Measurements from ENCODE around the gene ENTHD1.
"Not testable (repeated sequence)": the region's sequence is repeated elsewhere in the genome, so short reads cannot be mapped to it uniquely, and the experiment has no call there.

ENTHD1 gene

GRCh38 chr22:39856588-39856987, 37.0 kb downstream of the ENTHD1 start:
- no peak for DNase-seq (ENCODE audit: extremely low spot score)
- no peak for TF ChIP-seq ELF4 (IDR thresholded peaks at IDR 0.05)
- TF ChIP-seq TARDBP (IDR thresholded peaks at IDR 0.05): no peak
- TF ChIP-seq LEF1 (IDR thresholded peaks at IDR 0.05; ENCODE audit: borderline replicate concordance): no peak
- TF ChIP-seq ZNF384 (IDR thresholded peaks at IDR 0.05): no peak
- TF ChIP-seq ARNT (IDR thresholded peaks at IDR 0.05): no peak
- TF ChIP-seq FOXA1 (IDR thresholded peaks at IDR 0.05): no peak
- TF ChIP-seq, protein P1, sequence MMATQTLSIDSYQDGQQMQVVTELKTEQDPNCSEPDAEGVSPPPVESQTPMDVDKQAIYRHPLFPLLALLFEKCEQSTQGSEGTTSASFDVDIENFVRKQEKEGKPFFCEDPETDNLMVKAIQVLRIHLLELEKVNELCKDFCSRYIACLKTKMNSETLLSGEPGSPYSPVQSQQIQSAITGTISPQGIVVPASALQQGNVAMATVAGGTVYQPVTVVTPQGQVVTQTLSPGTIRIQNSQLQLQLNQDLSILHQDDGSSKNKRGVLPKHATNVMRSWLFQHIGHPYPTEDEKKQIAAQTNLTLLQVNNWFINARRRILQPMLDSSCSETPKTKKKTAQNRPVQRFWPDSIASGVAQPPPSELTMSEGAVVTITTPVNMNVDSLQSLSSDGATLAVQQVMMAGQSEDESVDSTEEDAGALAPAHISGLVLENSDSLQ (IDR thresholded peaks at IDR 0.05): no peak
- TF ChIP-seq L3MBTL2 (conservative IDR thresholded peaks at IDR 0.05): no peak
- TF ChIP-seq SP1 (IDR thresholded peaks at IDR 0.05): no peak
- no peak for TF ChIP-seq FOXM1 (IDR thresholded peaks at IDR 0.05; ENCODE audit: borderline replicate concordance)
- TF ChIP-seq FOXK2 (IDR thresholded peaks at IDR 0.05): no peak
- TF ChIP-seq HDGF (IDR thresholded peaks at IDR 0.05; ENCODE audit: borderline replicate concordance): no peak
- no peak for TF ChIP-seq BHLHE40 (IDR thresholded peaks at IDR 0.05; ENCODE audit: borderline replicate concordance)
- no peak for TF ChIP-seq NFRKB (IDR thresholded peaks at IDR 0.05)
- TF ChIP-seq SUZ12 (IDR thresholded peaks at IDR 0.05): no peak
- TF ChIP-seq CTBP1 (IDR thresholded peaks at IDR 0.05; ENCODE audit: borderline replicate concordance): no peak
- ChIA-PET POLR2A (no interaction called here), CTCF (no interaction called here)

DNA sequence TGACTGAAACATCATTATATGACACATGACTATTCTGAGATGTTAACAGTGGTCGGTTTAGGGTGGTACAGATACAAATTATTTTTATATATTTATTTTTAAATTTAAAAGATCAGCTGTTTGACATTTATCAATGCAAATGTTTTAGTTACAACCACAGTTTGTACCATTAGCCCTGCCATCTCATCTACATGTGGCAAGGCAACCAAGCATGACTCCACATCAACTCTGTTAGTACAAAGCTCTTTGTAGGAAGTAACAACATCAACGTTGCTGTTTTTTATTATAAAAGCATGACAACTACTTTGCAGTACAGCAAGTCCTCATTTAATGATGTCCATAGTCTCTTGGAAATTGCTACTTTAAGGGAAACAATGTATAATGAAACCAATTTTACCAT, 40.8 kb downstream of the ENTHD1 start:
- no peak for TF ChIP-seq FOXM1 (IDR thresholded peaks at IDR 0.05; ENCODE audit: borderline replicate concordance)
- no peak for TF ChIP-seq SP1 (IDR thresholded peaks at IDR 0.05)
- TF ChIP-seq BHLHE40 (IDR thresholded peaks at IDR 0.05; ENCODE audit: borderline replicate concordance): no peak
- TF ChIP-seq, protein P1 (IDR thresholded peaks at IDR 0.05): no peak
- TF ChIP-seq SUZ12 (IDR thresholded peaks at IDR 0.05): no peak
- TF ChIP-seq ELF4 (IDR thresholded peaks at IDR 0.05): no peak
- no peak for TF ChIP-seq L3MBTL2 (conservative IDR thresholded peaks at IDR 0.05)
- no peak for TF ChIP-seq NFRKB (IDR thresholded peaks at IDR 0.05)
- TF ChIP-seq CTBP1 (IDR thresholded peaks at IDR 0.05; ENCODE audit: borderline replicate concordance): no peak
- TF ChIP-seq FOXA1 (IDR thresholded peaks at IDR 0.05): no peak
- no peak for TF ChIP-seq TARDBP (IDR thresholded peaks at IDR 0.05)
- no peak for TF ChIP-seq HDGF (IDR thresholded peaks at IDR 0.05; ENCODE audit: borderline replicate concordance)
- no peak for TF ChIP-seq ARNT (IDR thresholded peaks at IDR 0.05)
- TF ChIP-seq FOXK2 (IDR thresholded peaks at IDR 0.05): no peak
- TF ChIP-seq ZNF384 (IDR thresholded peaks at IDR 0.05): no peak
- no peak for TF ChIP-seq LEF1 (IDR thresholded peaks at IDR 0.05; ENCODE audit: borderline replicate concordance)
- POLR2A ChIA-PET: no interaction called here
- CTCF ChIA-PET: no interaction called here
- no peak for DNase-seq (ENCODE audit: extremely low spot score)

DNA sequence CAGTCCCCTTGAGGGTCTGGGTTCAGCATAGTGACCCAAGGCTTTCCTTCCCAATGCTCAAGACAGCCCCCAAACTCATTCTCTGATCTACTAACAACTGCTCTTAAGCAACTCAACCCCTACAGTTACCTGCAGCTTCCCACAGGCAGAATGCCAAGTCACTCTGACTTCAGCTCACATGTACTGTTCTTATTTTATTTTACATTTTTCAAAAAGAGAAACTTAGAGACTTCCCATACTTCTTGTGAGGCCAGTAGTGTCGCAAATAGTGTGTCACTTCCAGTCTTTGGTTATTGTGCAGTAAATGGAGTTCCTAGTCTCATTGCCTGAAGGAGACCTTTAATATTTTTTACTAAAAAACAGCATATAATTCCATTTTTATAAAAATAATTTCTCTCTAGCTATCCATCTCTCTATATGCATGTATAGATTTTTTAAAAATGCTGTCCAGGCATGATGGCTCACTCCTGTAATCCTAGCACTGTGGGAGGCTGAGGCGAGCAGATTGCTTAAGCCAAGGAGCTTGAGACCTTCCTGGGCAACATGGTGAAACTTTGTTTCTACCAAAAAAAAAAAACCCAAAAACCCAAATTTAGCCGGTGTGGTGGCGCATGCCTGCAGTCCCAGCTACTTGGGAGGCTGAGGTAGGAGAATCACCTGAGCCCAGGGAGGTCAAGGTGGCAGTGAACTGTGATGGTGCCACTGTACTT, 41.8 kb downstream of the ENTHD1 start:
- ChIA-PET POLR2A (no interaction called here), CTCF (interaction anchor here (0.6 kb wide), 1 partner anchor 11 kb away, joined by 3 read pairs; no protein-coding TSS in a partner anchor)
- TF ChIP-seq ZNF384 (IDR thresholded peaks at IDR 0.05): no peak
- TF ChIP-seq LEF1 (IDR thresholded peaks at IDR 0.05; ENCODE audit: borderline replicate concordance): no peak
- TF ChIP-seq NFRKB (IDR thresholded peaks at IDR 0.05): no peak
- no peak for TF ChIP-seq FOXA1 (IDR thresholded peaks at IDR 0.05)
- TF ChIP-seq SUZ12 (IDR thresholded peaks at IDR 0.05): no peak
- TF ChIP-seq CTBP1 (IDR thresholded peaks at IDR 0.05; ENCODE audit: borderline replicate concordance): no peak
- no peak for TF ChIP-seq ARNT (IDR thresholded peaks at IDR 0.05)
- no peak for TF ChIP-seq SP1 (IDR thresholded peaks at IDR 0.05)
- no peak for TF ChIP-seq ELF4 (IDR thresholded peaks at IDR 0.05)
- TF ChIP-seq HDGF (IDR thresholded peaks at IDR 0.05; ENCODE audit: borderline replicate concordance): no peak
- TF ChIP-seq FOXK2 (IDR thresholded peaks at IDR 0.05): no peak
- TF ChIP-seq BHLHE40 (IDR thresholded peaks at IDR 0.05; ENCODE audit: borderline replicate concordance): no peak
- TF ChIP-seq, protein P1 (IDR thresholded peaks at IDR 0.05): no peak
- TF ChIP-seq FOXM1 (IDR thresholded peaks at IDR 0.05; ENCODE audit: borderline replicate concordance): no peak
- TF ChIP-seq TARDBP (IDR thresholded peaks at IDR 0.05): no peak
- no peak for TF ChIP-seq L3MBTL2 (conservative IDR thresholded peaks at IDR 0.05)
- DNase-seq (ENCODE audit: extremely low spot score): no peak

- ChIA-PET CTCF (interaction anchor here (0.7 kb wide), 1 partner anchor 101 kb away, joined by 7 read pairs; no protein-coding TSS in a partner anchor), POLR2A (no interaction called here)
- TF ChIP-seq, protein P1 (IDR thresholded peaks at IDR 0.05): no peak
- TF ChIP-seq SP1 (IDR thresholded peaks at IDR 0.05) (no peak), CTBP1 (IDR thresholded peaks at IDR 0.05; ENCODE audit: borderline replicate concordance) (no peak), BHLHE40 (IDR thresholded peaks at IDR 0.05; ENCODE audit: borderline replicate concordance) (no peak), ARNT (IDR thresholded peaks at IDR 0.05) (no peak), NFRKB (IDR thresholded peaks at IDR 0.05) (no peak), FOXA1 (IDR thresholded peaks at IDR 0.05) (no peak), FOXM1 (IDR thresholded peaks at IDR 0.05; ENCODE audit: borderline replicate concordance) (no peak), ZNF384 (IDR thresholded peaks at IDR 0.05) (no peak)
Observed at GRCh38 chr22:39847477-39847876, 46.1 kb downstream of the ENTHD1 start.

GRCh38 chr22:39846539-39846938, 47.0 kb downstream of the ENTHD1 start:
- POLR2A ChIA-PET; DNase-seq (ENCODE audit: extremely low spot score); CTCF ChIA-PET: not testable (repeated sequence)

More at GRCh38 chr22:39847477-39847876, 46.1 kb downstream of the ENTHD1 start:
- DNase-seq (ENCODE audit: extremely low spot score): no peak

All from HEK293T (cell line).